NCI-H146 treated with DMSO at 0.1 percent for 48 hours (cell line): ENCODE measurements around the gene ZEB2.

Experiments
- DNase-seq: peaks from one replicate; lab custom pipeline; 2025; ENCODE audit not compliant: unreplicated experiment; lab: John Stamatoyannopoulos, UW

The ZEB2 gene

GRCh38 chr2:144472046-144472412 is 47.9 kb downstream of the ZEB2 start:
- no peak for DNase-seq

GRCh38 chr2:144471305-144472045 is 48.4 kb downstream of the ZEB2 start:
- no peak for DNase-seq

- DNase-seq: no peak
Measured at GRCh38 chr2:144470816-144471215, 49.1 kb downstream of the ZEB2 start.

GRCh38 chr2:144470334-144470733 is 49.6 kb downstream of the ZEB2 start:
- no peak for DNase-seq

- no peak for DNase-seq
Measured at GRCh38 chr2:144469798-144470197, 50.1 kb downstream of the ZEB2 start.

GRCh38 chr2:144468823-144469595 is 50.9 kb downstream of the ZEB2 start:
- DNase-seq: no peak

- DNase-seq: no peak
Measured at GRCh38 chr2:144467502-144468137, 52.3 kb downstream of the ZEB2 start.

- no peak for DNase-seq
Measured at GRCh38 chr2:144466637-144467036, 53.3 kb downstream of the ZEB2 start.

- no peak for DNase-seq
Measured at GRCh38 chr2:144465749-144466148, 54.2 kb downstream of the ZEB2 start.

- DNase-seq: peak; percentile 26
Measured at GRCh38 chr2:144464730-144465129, 55.2 kb downstream of the ZEB2 start.

GRCh38 chr2:144463266-144463665 is 56.7 kb downstream of the ZEB2 start:
- no peak for DNase-seq

GRCh38 chr2:144462266-144462665 is 57.7 kb downstream of the ZEB2 start:
- no peak for DNase-seq

GRCh38 chr2:144461308-144461766 is 58.6 kb downstream of the ZEB2 start:
- no peak for DNase-seq

- no peak for DNase-seq
Measured at GRCh38 chr2:144460727-144461307, 59.1 kb downstream of the ZEB2 start.

GRCh38 chr2:144459937-144460336 is 60.0 kb downstream of the ZEB2 start:
- no peak for DNase-seq

- DNase-seq: no peak
Measured at GRCh38 chr2:144459286-144459685, 60.6 kb downstream of the ZEB2 start.

GRCh38 chr2:144458541-144458940 is 61.4 kb downstream of the ZEB2 start:
- DNase-seq: no peak

- no peak for DNase-seq
Measured at GRCh38 chr2:144456680-144457079, 63.2 kb downstream of the ZEB2 start.

- no peak for DNase-seq
Measured at GRCh38 chr2:144455987-144456386, 63.9 kb downstream of the ZEB2 start.

GRCh38 chr2:144454466-144455287 is 65.2 kb downstream of the ZEB2 start:
- DNase-seq: no peak
